ELR (cell line): ENCODE data around the gene TOMM40L.
"Not testable (repeated sequence)": the region's sequence is repeated elsewhere in the genome, so short reads cannot be mapped to it uniquely, and the experiment has no call there.

Experiments used
- DNase-seq: peaks from one replicate; pipeline ENCODE4 v3.0.0-alpha.2; 2015; ENCODE audit warnings: low read depth

TOMM40L gene

GRCh38 chr1:161257109-161257508, 31.2 kb downstream of the TOMM40L start:
- DNase-seq, result not testable (repeated sequence)

- DNase-seq, result peak; percentile 60
Measured at GRCh38 chr1:161258439-161259344, 32.8 kb downstream of the TOMM40L start, which contains the start of gene PCP4L1. PCP4L1 (plus strand) TSS chr1:161258745; CDS start chr1:161258975, 230 bp downstream.

GRCh38 chr1:161259345-161259702, 33.5 kb downstream of the TOMM40L start:
- no peak for DNase-seq

- DNase-seq, result no peak
Measured at GRCh38 chr1:161259765-161260164, 33.9 kb downstream of the TOMM40L start.

- DNase-seq, result no peak
Measured at GRCh38 chr1:161260376-161261260, 34.8 kb downstream of the TOMM40L start.

- DNase-seq, result no peak
Measured at GRCh38 chr1:161261261-161262235, 35.7 kb downstream of the TOMM40L start.

- no peak for DNase-seq
Measured at GRCh38 chr1:161265305-161265704, 39.4 kb downstream of the TOMM40L start.

GRCh38 chr1:161266202-161266601, 40.3 kb downstream of the TOMM40L start:
- peak; percentile 42 for DNase-seq

- no peak for DNase-seq
Measured at GRCh38 chr1:161266836-161267235, 41.0 kb downstream of the TOMM40L start.

GRCh38 chr1:161267321-161267720, 41.5 kb downstream of the TOMM40L start:
- no peak for DNase-seq

- no peak for DNase-seq
Measured at GRCh38 chr1:161273402-161273801, 47.5 kb downstream of the TOMM40L start.

GRCh38 chr1:161274874-161275273, 49.0 kb downstream of the TOMM40L start:
- DNase-seq, result no peak
